Breast epithelium (tissue), 3 donors: ENCODE data around the gene ATOX1.

Experiments
- CTCF ChIP-seq, 3 donors: fragments of 450-650 bp; IDR thresholded peaks; one replicate each; pipeline ENCODE4 v1.5.1; 2016 to 2017; ENCODE audit warnings: antibody characterized with exemption in 3 of 3, mild to moderate bottlenecking in 3 of 3, moderate library complexity in 3 of 3
- POLR2A ChIP-seq: fragments of 450-650 bp; IDR thresholded peaks from one replicate; pipeline ENCODE4 v1.6.1; 2016; ENCODE audit warnings: antibody characterized with exemption, mild to moderate bottlenecking, moderate library complexity
- POLR2AphosphoS5 ChIP-seq, 3 donors: sonication (generic); formaldehyde crosslinking; IDR thresholded peaks; one replicate each; pipeline ENCODE4 v1.6.1; 2017; ENCODE audit warnings: antibody characterized with exemption in 3 of 3

GRCh38 chr5:151745071-151745705 is 13.2 kb downstream of the ATOX1 start:
- TF ChIP-seq CTCF (IDR thresholded peaks at IDR 0.05), result no peak
- TF ChIP-seq POLR2AphosphoS5 (IDR thresholded peaks at IDR 0.05), result peak in 1 of 3 donors; percentile 38
- TF ChIP-seq POLR2A, result no peak
